HG03575 (cell line): ENCODE measurements around the gene RNPEPL1.

Experiments used
- ATAC-seq: cut with Tn5 transposase; IDR thresholded peaks from one replicate; pipeline ENCODE4 v1.9.1; 2021; ENCODE audit not compliant: unreplicated experiment, insufficient number of reproducible peaks, low FRiP score; ENCODE audit errors: extremely low read depth

RNPEPL1 gene

DNA sequence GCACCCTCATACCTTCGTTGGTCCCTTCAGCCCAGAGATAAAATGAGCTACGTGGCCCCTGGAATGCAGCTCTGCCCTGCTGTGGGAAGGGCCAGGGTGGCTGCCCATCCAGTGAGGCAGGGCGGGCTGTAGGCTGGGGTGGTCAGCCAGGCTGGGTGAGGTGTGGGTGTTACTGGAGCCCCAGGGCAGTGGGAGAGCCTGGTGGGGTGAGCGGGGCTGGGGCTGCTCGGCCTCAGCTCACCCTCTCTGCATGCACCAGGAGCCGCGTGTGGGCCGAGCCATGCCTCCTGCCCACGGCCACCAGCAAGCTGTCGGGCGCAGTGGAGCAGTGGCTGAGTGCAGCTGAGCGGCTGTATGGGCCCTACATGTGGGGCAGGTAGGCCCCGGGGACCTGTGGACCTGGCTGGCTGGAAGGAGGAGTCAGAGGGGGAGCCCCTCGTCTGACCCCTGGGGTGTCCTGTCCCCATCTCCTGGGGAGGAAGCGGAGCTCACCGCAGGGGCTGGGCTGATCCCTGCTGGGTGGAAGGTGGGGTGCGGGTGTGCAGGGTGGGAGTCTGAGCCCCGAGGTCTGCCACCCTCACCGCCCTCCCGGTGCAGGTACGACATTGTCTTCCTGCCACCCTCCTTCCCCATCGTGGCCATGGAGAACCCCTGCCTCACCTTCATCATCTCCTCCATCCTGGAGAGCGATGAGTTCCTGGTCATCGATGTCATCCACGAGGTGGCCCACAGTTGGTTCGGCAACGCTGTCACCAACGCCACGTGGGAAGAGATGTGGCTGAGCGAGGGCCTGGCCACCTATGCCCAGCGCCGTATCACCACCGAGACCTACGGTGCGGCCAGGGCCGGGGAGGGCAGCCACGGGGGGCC lies 5.5 kb downstream of the RNPEPL1 start:
- ATAC-seq: no peak

DNA sequence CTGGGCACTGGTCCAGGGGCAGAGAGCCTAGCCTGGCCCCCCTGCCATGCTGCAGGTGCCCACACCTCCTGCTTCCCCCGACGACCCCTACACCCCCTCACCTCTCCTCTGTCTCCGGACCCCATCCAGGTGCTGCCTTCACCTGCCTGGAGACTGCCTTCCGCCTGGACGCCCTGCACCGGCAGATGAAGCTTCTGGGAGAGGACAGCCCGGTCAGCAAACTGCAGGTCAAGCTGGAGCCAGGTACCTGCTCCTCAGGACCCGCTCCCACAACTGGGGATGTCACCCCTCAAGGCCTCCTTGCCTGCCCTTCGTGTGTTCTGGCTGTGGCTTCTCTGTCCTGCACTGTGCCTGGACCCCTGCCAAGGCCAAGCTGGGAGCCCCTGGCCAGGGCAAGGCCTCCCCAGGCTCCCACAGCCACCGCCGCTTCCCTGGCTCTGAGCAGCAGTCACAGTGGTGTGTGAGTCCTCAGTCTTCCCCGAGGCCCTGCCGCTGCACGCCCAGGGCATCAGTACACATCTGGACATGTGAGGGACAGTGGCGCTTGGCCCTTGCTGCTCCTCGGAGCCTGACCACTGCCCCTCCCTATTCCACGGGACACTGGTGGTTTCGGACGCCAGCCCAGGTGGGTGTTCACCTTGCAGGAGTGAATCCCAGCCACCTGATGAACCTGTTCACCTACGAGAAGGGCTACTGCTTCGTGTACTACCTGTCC lies 6.3 kb downstream of the RNPEPL1 start:
- no peak for ATAC-seq

DNA sequence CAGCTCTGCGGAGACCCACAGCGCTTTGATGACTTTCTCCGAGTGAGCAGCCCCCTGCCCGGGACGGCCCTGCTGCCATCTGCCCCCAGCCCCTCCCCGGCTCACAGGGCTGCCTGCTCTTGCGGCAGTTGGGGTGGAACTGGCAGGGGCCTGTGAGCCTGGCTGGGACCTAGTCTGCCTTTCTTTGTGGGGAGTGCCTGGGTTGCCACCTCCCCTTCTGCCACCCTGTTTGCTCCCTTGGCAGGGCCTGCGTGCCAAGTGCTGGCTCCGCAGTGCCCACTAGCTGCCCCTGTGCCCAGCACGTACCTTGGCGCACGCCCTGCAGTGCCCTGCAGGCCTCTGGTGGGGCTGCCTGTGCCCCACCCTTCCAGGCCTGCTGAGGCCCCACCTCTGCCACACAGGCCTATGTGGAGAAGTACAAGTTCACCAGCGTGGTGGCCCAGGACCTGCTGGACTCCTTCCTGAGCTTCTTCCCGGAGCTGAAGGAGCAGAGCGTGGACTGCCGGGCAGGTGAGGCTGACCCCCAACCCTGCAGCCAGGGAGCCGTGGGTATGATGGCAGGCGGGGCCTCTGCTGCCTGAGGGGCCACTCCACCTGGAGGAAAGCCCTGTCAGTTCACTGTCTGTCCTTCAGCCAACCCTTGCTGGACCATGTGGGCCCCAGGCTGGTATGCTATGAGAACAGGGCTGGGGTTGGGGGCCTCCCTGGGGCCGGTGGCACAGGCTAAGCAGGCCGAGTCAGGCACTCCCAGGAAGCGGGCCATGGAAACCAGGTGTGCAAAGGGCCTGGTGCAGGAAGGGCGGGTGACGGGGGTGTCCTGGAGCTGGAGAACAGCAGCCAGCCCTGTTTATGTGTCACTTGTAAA lies 7.0 kb downstream of the RNPEPL1 start:
- ATAC-seq: no peak

DNA sequence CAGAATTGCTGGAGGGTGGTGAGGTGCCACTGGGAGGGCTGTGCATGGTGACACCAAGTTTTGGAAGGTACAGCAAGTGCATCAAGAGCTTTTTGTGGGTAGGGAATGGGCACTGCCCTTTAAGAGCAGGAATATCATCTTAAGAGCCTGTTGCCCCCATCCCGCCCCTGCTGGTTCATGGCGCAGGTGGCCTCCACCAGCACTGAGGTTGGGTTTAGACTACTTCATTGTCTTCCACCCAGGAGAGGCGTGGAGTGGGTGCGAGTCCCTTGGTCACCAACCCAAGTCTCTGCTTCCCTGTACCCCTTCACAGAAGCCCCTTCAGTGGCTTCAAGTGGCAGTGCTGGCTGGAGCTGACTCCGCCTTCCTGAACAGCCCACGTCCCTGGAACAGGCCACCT lies 7.8 kb downstream of the RNPEPL1 start:
- ATAC-seq: no peak

DNA sequence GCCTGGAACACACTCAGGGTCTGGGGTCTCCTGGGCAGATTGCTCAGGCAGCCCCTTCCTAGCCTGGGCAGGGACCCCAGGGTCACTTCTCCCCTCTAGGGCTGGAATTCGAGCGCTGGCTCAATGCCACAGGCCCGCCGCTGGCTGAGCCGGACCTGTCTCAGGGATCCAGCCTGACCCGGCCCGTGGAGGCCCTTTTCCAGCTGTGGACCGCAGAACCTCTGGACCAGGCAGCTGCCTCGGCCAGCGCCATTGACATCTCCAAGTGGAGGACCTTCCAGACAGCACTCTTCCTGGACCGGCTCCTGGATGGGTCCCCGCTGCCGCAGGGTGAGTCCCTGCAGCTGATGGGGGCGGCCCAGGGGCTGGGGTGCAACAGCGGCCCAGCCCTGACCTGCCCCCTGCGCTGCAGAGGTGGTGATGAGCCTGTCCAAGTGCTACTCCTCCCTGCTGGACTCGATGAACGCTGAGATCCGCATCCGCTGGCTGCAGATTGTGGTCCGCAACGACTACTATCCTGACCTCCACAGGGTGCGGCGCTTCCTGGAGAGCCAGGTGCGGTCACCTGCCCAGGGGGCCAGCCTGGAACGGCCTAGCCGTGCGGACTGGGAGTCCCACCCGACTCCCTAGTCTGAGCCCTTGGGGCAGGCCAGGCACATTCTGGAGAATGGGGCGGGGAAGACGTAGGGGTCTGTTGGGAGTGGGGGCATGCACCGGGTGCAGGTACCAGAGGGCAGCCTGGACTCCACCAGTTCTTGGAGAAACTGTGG lies 8.3 kb downstream of the RNPEPL1 start:
- no peak for ATAC-seq

DNA sequence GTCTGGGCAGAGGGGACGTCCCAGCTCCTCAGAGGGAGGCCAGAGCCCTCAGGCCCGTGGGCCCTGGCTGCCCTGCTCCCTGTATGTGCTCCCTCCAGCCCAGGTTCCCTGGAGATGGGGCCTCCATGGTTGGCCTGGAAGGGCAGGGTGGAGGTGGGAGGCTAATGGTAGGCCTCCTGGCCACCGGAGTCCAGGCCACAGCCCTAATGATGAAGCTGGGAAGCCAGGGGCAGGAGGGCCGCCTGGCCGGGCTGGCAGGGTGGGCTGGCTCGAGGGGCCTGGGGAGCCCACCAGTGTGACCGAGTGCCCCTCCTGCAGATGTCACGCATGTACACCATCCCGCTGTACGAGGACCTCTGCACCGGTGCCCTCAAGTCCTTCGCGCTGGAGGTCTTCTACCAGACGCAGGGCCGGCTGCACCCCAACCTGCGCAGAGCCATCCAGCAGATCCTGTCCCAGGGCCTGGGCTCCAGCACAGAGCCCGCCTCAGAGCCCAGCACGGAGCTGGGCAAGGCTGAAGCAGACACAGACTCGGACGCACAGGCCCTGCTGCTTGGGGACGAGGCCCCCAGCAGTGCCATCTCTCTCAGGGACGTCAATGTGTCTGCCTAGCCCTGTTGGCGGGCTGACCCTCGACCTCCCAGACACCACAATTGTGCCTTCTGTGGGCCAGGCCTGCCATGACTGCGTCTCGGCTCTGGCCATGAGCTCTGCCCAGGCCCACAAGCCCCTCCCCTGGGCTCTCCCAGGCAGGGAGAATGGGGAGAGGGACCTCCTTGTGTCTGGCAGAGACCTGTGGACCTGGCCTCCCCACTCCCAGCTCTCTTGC lies 9.2 kb downstream of the RNPEPL1 start:
- no peak for ATAC-seq

DNA sequence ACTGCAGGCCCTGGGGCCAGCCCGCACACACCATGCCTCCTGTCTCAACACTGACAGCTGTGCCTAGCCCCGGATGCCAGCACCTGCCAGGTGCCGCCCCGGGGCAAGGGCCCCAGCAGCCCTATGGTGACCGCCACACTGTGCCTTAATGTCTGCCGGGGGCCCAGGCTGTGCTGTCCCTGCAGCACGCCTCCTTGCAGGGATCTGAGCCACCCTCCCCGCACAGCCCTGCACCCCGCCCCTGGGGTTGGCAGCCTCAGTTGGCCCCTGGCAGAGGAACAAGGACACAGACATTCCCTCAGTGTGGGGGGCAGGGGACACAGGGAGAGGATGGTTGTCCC lies 9.8 kb downstream of the RNPEPL1 start:
- no peak for ATAC-seq

DNA sequence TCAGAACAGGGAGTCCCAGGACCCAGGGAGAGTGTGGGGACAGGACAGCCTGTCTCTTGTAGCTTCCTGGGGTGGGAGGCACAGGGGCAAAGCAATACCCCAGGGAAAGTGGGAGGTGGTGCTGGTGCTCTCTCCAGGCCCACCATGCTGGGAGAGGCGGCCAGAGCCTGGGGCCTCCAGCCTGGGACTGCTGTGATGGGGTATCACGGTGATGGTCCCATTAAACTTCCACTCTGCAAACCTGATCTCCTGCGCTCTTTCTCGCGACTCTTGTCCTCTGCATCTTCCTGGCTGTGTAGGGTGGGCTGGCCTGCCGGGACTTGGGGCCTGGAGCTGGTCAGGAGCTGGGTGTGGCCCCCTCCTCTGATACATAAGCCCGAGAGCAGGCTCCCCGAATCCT lies 10.2 kb downstream of the RNPEPL1 start:
- no peak for ATAC-seq

DNA sequence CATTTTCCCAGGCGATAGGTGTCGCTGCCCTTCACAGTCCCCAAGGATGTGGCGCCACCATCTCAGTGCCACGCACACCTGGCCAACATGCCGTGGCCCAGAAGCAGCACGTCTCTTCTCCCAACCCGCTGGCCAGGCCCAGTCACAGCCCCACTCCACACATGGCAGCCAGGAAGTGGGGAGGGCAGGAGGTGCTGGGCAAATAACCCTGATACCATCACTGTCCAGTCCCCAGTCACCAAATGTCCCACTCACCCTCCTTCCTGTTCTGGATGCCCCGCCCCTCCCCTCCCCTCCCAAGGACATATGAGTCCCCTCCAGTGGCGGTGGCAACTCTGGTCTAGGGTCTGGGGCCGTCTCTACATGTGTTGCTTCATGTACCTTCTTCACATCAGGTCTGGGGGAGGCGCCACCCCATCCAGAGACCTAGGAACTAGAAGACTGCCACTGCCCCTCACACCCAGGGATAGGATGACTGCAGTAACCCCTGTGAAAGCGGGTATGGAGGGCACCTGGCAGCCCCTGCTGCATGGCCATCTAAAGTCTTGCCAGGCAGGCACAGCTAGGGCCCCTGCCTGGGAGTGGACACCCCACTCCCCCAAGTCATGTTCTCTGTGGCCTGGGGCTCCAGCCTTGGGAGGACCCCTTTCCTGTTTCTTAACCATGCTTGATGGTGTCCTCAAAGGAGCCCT lies 10.9 kb downstream of the RNPEPL1 start:
- no peak for ATAC-seq

DNA sequence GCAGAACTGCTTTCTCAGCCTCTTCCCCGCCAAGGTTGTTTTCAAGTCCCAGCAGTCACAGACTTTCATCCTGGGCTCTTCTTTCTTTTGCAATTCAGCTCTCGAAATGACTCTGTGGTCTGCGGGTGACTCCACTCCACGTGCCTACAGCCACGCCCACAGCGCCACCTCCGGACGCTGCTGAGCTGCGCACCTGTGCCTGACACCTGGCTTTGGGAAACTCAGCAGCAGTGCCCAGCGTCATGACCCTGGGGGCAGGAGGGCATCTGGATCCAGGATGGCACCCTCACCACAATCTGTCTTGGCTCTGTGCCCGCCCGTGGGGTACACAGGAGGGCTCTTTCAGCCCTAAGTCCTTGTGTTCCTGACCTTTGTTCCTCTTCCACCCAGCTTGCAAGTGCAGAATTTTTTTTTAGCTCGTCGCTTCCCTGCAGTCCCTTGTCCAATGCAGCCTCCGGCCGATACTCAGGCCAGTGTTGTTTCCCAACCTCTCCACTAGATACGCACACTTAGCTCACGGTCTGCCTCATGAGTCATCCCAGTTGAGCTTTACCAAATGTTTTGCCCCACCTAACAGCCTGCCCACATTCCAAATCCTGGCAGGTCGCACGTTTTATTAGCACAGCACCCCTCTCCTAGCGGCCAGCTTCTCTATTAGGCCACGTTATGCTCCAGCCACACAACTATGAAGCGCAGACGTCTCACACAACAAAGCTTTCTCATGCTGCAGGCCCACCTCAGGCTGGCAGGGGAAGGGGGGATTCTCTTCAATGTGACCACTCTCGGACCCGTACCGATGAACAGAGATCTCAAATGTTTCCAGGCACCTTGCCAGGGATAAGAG lies 11.7 kb downstream of the RNPEPL1 start:
- ATAC-seq: no peak

DNA sequence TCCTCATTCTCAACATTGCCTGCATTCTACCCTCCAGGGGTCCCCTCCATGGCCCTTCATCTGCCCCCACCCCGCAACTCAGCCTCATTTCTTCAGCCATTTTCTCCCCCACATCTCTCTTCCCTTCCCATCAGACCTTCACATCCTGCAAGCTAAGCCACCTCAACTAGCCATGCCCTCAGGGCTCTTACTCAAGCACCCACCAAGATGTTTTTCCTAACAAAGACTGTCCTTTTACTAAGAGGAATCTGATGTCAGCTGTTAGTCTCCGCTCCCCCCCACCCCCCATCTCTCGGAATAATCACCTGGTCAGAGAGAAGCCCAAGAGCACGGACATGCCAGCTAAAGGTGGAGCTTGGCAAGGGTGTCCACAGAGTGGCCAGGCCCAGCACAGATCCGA lies 13.5 kb downstream of the RNPEPL1 start:
- ATAC-seq: no peak

DNA sequence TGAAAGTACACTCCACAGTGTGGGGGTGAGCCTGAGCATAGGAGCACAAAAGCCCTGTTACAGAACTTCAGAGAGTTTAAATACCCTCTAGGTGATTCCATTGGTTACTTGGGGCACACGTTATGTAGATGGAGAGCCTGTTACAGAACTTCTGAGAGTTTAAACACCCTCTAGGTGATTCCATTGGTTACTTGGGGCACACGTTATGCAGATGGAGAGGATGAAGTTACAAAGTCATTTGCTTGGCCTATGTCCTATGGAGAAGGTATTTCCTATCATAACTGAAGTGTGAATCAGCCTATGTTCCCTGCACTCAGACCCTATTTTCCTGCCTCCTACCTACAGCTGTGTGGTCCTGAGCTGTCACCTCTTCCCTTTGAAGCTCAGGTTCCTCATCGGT lies 14.5 kb downstream of the RNPEPL1 start:
- no peak for ATAC-seq

DNA sequence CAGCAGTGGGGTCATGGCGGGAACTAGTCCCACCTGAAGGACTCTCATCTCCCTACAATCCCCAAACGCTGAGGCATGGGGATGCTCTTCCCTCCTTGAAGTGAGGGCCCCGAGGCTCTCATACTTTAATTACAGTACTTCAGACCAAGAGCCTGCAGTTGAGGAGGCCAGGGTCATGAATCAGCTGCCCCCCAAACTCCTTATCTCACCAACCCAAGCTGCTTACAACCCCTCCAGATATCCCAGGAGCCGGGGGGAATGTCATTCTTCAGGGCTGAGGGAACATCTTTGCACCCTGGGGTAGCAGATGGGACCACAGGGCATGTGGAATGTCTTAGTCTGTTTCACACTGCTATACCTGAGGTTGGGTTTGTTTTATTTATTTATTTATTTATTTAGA lies 15.5 kb downstream of the RNPEPL1 start:
- no peak for ATAC-seq

DNA sequence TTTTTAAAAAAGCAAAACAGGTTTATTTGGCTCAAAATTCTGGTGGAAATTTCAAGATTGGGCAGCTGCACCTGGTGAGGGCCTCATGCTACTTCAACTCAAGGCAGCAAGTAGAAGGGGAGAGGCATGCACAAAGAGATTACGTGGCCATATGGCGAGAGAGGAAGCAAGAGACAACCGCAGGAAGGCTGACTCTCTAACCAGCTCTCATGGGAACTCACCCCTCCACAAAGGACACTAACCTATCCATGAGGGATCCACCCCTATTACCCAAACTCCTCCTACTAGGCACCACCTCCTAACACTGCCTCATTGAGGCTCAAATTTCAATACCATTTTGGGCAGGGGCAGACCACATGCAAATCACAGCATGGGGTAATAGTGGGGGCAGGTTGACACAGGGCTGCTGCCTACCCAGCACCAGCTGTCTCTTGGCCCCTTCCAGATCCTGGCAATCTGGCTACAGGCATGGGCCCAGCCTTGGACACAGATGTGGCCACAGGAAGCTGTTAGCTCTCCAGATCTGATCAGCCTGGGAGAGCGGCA lies 16.3 kb downstream of the RNPEPL1 start:
- ATAC-seq: peak; percentile 61

DNA sequence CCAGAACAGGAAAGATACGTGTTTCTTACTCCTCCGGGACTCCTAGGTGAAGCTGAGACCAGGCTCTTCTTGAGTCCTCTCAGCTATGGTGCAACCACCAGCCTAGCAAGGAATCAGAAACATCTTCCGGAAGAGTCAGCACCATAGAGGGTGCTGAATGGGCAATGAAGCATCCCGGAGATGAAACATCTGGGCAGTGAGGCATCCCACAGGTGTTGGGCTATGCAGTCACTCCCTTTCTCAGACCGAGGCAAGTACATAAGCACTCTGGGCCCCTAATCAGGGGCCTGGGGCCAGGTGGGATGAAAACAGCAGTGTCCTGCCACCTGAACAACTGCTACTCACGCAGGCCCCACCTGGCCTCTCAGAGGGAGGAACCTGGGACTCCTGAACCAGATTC lies 16.8 kb downstream of the RNPEPL1 start:
- ATAC-seq: peak; percentile 20

DNA sequence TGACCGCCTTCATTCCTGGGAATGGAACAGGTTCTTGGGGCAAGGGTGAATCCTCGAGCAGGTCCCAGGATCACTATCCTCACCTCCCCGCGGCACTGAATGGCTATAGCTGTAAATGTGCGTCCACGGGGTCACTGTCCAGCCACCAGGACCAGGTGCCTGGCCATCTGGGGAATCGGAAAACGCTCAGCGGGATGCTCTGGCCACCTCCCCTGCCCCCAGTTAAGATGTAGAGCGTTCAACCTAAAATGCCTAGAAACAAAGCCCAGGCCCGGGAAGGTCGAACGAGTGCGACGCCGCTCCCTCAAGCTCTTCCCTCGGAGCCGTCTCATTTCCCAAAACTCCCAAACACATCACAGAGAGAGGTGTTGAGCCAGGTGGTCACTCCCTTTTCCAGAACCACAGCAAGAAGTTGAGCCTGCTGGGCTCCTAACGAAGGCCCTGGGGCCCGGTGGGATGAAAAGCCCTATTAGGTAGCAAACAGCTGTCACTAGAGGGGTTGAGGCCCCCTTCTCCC lies 17.5 kb downstream of the RNPEPL1 start:
- ATAC-seq: no peak
